ENCODE results near the gene SARM1.
A peak's percentile ranks its signal among the peaks of the same experiment; 100 is the strongest.

SARM1 gene

DNA sequence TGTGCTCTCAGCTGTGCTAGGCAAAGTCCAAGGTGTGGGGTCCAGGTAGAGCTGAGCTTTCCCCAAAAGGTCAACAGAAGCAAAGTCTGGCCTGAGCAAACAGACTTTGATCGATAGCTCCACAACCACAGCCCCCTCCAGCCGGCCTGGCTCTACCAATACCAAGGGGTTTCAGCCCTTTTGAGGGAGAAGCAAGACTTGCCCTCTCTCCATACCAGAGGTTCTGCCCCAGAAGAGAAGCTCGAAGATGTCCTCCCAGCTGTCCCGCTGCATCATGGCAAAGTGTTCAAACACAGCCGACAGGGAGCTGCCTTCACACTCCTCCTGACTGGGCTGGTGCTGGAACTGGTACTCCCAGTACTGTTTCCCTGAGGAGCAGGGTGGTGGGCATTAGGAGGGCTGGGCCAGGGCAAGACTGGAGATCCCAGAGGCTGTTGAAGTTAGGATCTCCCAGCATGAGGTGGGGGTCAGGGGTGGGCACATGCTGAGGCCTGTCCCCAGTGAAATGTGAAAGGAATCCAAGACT, 3.1 kb upstream of the SARM1 start:
- DNase-seq: no peak

DNA sequence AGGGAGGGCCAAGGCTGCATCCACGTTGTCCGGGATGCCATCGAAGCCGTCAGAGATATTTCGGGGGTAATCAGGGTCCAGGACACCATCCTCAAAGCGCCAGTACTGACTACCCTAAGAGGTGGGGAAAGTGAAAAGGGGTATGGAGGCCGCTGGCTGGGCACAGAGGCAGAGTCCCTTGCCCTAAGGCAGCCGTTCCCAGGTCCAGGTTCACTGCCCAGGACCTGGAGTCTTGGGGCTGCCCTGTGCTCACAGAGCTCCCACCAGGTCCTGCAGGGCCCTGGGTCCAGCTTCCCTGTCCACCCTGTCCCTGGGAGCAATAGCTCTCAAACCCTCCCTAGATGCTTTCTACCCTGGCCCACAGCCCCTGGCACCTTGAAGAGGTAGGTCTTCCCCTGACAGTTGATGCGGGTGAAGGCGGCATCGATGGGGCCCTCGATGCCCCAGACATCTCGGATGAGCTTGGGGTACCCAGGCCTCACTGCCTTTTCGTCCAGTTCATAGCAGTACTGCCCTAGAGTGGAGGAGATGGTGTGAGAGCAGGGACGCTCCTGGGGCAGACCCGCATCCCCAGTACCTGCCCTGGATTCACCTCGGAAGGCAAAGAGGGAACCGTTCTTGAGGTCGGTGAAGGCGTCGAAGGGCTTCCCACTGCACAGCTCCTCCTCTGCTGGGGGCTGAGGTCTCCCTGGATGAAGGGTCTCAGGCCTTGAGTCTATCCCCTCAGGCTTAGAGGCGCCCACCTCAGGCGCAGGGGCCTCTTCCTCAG, 2.4 kb upstream of the SARM1 start:
- no peak for DNase-seq

DNA sequence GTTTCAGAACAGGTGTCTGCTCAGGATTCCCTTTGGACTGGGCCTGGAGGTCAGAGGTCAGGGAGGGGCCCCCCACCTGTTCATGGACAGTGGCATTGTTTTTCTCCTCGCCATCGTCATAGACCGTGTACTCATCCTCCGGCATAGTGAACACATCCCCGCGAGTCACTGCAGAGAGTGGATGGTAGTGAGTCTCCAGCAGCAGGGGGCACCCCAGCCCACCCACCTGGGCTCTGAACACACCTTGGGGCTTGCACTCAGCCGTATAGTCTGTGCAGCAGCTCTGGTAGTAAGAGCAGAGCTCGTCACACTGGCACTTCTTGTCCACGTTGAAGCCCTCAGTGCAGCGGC, 1.8 kb upstream of the SARM1 start:
- DNase-seq: no peak

DNA sequence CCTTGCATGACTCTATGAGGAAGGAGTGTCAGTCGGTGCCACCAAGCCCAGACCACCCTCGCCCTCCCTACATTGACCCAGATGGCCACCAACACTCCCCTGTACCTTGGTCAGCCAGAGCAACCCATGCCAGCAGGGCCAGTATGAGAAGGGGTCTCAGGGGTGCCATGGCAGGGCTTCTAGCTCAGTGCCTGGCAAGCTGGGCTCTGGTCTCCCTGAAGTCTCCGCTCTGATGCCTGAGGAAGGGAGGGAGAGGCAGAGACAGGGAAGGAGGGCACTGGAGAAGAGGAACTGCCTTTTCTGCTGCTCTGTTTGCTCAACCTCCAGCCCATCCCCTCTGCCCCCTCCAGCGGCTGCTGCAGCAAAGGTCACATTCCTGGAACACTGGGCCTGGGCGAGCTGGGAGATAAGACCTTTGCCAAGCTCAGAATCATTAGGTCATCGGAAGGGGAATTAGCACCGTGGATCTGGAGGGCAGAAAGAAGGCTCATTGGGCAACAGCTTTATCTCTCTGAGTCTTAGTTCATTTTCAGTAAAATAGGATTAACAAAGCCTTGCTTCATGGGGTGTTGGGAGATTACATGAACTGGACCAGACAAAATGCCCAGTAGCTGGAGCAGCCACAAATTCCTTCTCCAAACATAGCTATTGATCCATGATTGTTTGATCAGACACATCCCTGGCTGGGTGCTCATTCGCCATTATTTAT, 1.3 kb upstream of the SARM1 start, which contains the start of gene VTN:
TSS of gene VTN (minus strand) at position 273 of the 709 bp plus-strand sequence. CDS start at position 169, 104 bp downstream.
- no peak for DNase-seq

DNA sequence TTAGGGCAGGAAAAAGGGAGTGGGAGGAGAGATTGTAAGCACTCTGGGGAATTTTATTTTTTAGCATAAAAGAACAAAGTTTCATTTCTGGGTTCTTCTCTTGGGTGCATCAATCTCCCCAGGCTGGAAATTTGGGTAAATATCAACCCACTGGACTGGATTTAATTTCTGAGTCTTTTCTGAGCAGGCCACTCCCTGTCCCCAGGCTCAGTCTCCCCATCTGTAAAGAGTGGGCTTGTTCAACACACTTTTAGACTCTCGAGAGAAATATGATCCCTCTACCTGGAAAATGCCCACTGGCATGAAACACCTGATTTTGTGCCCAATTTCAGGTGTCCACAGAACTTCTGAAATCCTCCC, 770 bp upstream of the SARM1 start:
- no peak for DNase-seq

DNA sequence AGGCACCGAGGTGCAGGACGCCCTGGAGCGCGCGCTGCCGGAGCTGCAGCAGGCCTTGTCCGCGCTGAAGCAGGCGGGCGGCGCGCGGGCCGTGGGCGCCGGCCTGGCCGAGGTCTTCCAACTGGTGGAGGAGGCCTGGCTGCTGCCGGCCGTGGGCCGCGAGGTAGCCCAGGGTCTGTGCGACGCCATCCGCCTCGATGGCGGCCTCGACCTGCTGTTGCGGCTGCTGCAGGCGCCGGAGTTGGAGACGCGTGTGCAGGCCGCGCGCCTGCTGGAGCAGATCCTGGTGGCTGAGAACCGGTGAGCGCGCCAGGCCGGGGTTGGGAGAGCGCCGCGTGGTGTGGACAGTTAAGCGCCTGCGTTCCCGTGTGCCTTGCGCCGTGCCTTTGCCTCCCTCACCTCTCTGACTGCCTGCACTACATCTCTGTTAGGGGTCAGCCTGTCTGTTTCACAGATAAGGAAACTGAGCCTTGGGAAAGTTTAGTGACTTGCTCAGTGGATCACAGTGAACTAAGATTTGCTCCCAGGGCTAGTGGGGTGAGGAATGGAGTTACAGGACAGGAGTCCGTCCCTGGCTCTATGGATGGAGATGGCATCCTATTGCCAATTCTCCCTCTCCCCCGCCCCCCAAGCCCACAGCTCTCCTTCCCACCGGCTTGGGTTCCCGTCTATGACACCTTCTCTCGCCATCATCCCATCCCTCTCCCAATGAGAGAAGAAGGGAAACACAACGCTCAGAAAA, 880 bp downstream of the SARM1 start:
- peak in 12 of 51 donors; percentile 9 to 61 (median 36) for DNase-seq

DNA sequence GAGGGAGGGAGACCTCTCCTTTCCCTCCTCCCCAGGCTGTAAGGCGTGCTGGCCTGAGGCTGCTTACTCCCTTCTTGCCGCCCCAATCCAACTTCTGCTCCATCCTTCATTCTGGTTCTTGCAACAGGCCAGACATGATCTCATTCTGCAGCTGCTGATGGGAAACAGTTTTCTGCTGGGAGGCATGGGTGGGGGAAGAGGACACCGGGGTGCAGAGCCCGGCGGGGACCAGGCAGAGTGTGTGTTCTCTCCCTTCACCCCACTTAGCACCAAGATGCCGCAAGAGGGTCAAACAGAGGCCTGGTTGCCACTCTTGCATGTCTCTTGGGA, 1.4 kb downstream of the SARM1 start:
- DNase-seq: no peak

DNA sequence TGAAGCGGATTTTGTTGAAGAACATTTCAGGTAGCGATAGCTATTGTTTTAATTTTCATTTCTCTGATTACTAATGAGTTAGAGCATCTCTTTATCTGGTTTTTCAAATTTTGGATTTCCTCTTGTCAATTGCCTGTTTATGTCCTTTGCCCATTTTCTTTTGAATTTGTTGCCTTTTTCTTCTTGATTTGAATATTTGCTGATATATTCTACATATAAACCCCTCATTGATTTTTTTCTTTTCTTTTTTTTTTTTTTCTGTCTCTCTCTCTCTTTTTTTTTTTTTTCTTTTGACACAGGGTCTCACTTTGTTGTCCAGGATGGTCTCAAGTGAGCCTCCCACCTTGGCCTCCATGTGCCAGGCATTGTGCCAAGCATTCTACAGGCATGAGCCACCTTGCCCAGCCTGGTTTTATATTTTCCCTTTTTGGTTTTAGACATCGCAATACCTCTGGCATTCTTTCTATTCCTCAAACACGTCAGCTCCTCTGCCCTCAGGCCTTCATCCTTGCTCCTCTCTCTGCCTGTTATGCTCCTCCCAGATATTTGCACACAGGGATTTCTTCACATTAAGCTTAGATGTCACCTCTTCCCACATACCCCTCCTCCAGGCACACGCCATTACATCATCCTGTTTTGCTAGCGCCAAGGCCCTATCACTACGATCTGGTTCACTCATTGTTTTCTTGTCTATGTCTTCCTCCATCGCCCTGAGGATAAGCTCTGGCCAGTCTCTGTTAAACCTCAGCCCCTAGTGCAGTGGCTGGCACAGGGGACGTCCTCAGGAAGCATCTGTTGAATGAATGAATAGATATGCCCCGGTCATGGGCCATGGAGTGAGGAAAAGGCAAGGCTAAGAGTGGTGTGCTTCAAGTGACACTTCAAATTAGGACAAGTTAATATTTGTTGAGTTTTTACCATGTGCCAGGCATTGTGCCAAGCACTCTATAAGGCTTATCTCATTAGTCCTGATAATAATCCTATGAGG, 8.6 kb downstream of the SARM1 start:
- DNase-seq: no peak

DNA sequence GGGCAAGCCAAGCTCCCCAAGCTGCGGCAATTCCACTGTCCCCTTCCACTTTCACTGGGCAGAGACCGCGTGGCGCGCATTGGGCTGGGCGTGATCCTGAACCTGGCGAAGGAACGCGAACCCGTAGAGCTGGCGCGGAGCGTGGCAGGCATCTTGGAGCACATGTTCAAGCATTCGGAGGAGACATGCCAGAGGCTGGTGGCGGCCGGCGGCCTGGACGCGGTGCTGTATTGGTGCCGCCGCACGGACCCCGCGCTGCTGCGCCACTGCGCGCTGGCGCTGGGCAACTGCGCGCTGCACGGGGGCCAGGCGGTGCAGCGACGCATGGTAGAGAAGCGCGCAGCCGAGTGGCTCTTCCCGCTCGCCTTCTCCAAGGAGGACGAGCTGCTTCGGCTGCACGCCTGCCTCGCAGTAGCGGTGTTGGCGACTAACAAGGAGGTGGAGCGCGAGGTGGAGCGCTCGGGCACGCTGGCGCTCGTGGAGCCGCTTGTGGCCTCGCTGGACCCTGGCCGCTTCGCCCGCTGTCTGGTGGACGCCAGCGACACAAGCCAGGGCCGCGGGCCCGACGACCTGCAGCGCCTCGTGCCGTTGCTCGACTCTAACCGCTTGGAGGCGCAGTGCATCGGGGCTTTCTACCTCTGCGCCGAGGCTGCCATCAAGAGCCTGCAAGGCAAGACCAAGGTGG, 9.8 kb downstream of the SARM1 start:
- peak in 18 of 51 donors; percentile 10 to 56 (median 32) for DNase-seq

DNA sequence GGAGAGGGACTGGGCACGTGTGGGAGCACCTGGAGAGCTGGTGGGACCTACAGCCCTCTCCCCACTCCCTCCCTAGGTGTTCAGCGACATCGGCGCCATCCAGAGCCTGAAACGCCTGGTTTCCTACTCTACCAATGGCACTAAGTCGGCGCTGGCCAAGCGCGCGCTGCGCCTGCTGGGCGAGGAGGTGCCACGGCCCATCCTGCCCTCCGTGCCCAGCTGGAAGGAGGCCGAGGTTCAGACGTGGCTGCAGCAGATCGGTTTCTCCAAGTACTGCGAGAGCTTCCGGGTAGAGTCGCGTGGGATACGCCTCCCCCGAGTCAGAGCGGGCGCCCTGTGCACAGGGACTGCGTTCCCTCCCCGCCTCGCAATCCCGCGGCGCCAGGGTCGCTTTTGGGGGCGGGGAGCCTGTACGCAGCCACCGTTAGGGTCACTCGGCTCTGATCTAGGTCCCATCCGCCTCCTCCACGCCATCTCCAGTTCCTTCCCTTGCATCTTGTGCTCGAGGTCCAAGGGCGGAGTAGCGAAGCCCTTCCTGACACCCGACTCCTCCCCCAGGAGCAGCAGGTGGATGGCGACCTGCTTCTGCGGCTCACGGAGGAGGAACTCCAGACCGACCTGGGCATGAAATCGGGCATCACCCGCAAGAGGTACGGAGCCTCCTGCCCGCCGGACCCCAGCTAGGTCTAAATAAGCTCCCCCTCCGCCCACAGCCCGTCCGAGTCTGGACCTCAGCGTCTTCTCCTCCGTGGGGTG, 13.0 kb downstream of the SARM1 start:
- peak in 10 of 51 donors; percentile 11 to 49 (median 28) for DNase-seq

DNA sequence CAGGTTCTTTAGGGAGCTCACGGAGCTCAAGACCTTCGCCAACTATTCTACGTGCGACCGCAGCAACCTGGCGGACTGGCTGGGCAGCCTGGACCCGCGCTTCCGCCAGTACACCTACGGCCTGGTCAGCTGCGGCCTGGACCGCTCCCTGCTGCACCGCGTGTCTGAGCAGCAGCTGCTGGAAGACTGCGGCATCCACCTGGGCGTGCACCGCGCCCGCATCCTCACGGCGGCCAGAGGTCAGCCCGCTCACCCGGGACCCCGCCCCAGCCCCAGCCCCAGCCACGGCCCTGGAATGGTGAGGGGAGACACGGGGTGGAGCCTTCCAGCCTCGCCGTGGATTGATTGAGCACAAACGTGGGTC, 13.5 kb downstream of the SARM1 start:
- DNase-seq: no peak

DNA sequence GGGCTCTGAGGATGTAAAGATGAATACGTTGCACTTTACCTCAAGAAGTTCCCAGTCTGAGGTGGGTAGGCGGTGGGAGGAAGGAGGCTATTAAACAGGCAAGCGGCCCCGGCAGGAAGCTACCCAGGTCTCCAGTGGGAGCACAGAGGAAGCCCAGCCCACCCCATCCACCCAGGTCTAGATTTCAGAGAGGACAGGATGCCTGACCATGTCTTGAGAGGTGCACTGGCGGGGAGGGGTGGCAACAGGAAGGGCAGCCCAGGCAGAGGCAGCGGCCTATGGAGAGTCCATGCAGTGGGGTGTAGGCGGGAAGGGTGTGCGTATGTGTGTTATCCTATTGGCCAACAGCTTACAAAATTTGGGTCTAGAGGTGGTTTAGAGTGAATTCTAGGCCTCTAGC, 13.9 kb downstream of the SARM1 start:
- no peak for DNase-seq

DNA sequence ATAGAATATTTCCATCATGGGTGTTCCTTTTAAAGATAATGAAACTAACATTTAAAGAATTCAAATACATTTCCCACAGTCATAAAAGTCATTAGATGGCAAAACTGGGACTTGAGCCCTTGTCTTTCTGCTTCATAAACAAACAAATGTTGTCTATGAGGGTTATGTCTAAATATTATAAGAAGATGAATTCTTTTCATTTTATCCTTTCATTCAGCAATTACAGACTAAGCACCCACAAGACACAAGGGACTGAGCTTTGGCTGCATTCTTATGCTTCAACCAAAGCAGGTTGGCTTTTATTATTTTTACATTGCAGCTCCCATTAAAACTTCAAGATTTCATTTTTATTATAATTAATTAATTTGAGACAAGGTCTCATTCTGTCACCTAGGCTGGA, 14.9 kb downstream of the SARM1 start:
- DNase-seq: no peak

DNA sequence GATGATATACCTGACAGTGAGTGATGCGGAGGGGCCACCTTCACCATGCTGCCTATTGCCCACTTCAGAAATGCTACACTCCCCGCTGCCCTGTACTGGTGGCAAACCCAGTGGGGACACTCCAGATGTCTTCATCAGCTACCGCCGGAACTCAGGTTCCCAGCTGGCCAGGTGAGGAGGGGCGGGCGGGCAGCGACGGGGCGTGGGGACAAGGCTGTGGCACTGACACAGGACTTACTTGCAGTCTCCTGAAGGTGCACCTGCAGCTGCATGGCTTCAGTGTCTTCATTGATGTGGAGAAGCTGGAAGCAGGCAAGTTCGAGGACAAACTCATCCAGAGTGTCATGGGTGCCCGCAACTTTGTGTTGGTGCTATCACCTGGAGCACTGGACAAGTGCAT, 16.6 kb downstream of the SARM1 start:
- no peak for DNase-seq

DNA sequence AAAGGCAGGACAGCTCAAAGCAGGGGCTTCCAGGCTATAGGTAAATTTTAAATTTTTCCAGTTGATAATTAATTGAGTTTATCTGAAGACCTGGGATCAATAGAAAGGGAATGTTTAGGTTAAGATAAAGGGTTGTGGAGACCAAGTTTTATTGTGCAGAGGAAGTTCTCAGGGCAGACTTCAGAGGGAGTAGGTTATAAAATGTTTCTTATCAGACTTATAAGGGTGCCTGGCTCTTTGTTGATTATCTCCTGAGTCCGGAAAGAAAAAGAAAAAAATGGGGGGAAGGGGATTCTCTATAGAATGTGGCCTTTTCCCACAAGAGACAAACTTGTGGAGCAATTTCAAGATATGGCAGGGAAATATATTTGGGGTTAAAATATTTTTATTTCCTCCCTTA, 18.6 kb downstream of the SARM1 start:
- DNase-seq: no peak

DNA sequence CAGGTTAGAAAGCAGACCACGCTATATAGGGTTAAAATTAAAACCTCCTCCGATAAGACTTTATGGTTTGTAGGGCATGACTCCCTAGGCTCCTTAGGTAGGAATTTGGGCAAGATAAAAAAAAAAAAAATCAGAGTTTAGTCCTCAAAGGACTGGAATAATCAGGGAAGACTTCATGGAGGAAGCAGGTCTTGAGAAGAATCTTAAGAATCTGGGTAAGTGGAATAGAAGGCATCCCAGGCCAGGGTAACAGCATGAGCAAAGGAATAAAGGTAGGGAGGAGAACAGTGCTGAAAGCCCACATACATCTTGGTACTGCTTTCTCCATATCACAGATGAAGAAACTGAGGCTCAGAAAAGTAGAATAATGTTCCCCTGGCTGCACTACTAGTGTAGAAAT, 19.1 kb downstream of the SARM1 start:
- DNase-seq: no peak

DNA sequence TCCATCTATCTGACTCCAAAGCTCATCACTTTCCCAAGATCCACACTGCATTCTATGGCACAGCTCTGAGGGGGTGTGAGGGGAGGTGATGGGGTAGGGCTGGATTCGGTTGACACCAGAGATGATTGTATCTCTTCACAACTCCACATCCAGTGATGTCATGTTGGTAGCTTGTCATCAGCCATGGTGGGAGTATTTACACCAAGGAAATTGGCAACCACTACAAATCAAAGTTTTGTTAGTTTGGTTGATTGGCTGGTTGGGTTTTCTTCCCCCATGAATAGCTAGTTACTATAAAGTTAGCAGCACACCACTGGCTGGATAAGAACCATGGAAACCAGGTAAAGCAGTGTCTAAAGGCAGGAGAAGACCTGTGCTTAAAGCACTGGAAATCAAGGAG, 19.5 kb downstream of the SARM1 start:
- DNase-seq: no peak

DNA sequence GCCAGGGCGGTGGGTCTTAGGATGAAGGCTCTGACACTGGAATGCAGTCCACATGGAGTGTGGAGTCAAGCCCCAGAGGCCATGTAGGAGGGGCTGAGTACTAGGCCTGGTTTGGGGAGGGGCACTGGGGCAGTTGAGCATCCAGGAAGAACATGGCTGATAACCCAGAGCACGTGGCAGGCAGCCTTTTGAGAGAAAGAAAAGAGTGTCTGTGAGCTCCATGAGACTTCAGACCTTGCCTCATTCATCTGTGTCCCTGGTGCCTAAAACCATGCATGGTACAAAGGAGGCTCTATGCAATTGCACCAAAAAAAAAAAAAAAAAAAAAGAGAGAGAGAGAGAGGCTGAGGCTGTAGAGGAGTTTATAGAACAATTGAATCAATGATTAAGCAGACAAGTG, 19.9 kb downstream of the SARM1 start:
- DNase-seq: no peak

DNA sequence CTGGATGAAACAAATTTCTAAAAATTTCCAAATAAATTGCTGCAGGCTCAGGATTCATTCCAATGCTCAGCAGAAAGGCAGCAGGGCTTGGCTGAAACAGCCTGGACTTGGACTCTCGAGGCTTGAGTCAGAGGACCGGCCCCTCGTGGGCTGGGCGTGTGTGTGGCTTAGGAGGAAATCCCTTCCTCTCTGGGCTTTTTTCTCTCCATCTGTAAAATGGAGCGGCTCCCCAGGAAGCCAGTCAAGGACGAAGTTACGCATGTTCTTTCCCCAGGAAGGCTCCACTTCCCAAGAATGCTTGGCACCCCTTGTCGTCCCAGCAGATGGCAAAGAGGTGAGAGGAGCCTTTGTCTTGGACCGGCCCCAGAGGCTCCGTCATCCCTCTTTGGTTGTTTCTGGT, 21.0 kb downstream of the SARM1 start:
- no peak for DNase-seq

Data from hypothalamus (tissue), 51 donors.